Suppressor macrophage treated with lipopolysaccharide for 4 hours (primary cell): Measurements from ENCODE around the gene HTR3D.
A peak's percentile ranks its signal among the peaks of the same experiment; 100 is the strongest.
"Not testable (repeated sequence)": the region's sequence is repeated elsewhere in the genome, so short reads cannot be mapped to it uniquely, and the experiment has no call there.

Experiments
- DNase-seq: peaks from one replicate; pipeline ENCODE4 v3.0.0-alpha.2; 2020

The HTR3D gene

GRCh38 chr3:184016811-184017671, 14.5 kb upstream of the HTR3D start:
- peak; percentile 76 for DNase-seq

- peak; percentile 95 for DNase-seq
Observed at GRCh38 chr3:184017672-184018423, 13.7 kb upstream of the HTR3D start, which contains the start of gene ABCC5. Gene ABCC5 (minus strand): TSS chr3:184017884. CDS start chr3:184014392, 3,492 bp downstream.

- no peak for DNase-seq
Observed at GRCh38 chr3:184018424-184018973, 13.0 kb upstream of the HTR3D start.

- DNase-seq: peak; percentile 76
Observed at GRCh38 chr3:184022323-184022722, 9.2 kb upstream of the HTR3D start.

GRCh38 chr3:184025256-184025655, 6.3 kb upstream of the HTR3D start:
- DNase-seq: not testable (repeated sequence)

GRCh38 chr3:184028275-184028890, 3.2 kb upstream of the HTR3D start:
- DNase-seq: not testable (repeated sequence)

- no peak for DNase-seq
Observed at GRCh38 chr3:184029443-184029842, 2.1 kb upstream of the HTR3D start.

GRCh38 chr3:184030536-184030935, 1.0 kb upstream of the HTR3D start:
- peak; percentile 14 for DNase-seq

- no peak for DNase-seq
Observed at GRCh38 chr3:184037816-184038215, 6.3 kb downstream of the HTR3D start.

GRCh38 chr3:184038307-184038706, 6.8 kb downstream of the HTR3D start:
- not testable (repeated sequence) for DNase-seq

GRCh38 chr3:184039414-184039813, 7.9 kb downstream of the HTR3D start:
- no peak for DNase-seq

GRCh38 chr3:184040010-184040409, 8.5 kb downstream of the HTR3D start:
- DNase-seq: no peak

- no peak for DNase-seq
Observed at GRCh38 chr3:184042617-184043016, 11.1 kb downstream of the HTR3D start.

GRCh38 chr3:184045995-184046394, 14.5 kb downstream of the HTR3D start:
- DNase-seq: no peak

- no peak for DNase-seq
Observed at GRCh38 chr3:184050217-184050847, 18.8 kb downstream of the HTR3D start.

- DNase-seq: no peak
Observed at GRCh38 chr3:184052767-184053166, 21.2 kb downstream of the HTR3D start, which contains the start of gene HTR3C. Gene HTR3C (plus strand): TSS chr3:184053047. CDS start chr3:184053081, 34 bp downstream.

- DNase-seq: no peak
Observed at GRCh38 chr3:184058029-184058428, 26.5 kb downstream of the HTR3D start.

GRCh38 chr3:184059424-184059823, 27.9 kb downstream of the HTR3D start:
- DNase-seq: no peak

- DNase-seq: no peak
Observed at GRCh38 chr3:184062637-184063036, 31.1 kb downstream of the HTR3D start.

- DNase-seq: no peak
Observed at GRCh38 chr3:184066211-184066610, 34.7 kb downstream of the HTR3D start.

GRCh38 chr3:184067573-184068055, 36.1 kb downstream of the HTR3D start:
- DNase-seq: no peak

GRCh38 chr3:184068344-184068743, 36.8 kb downstream of the HTR3D start:
- no peak for DNase-seq
